NCI-H2081 (cell line): Measurements from ENCODE around the gene HSPA9.
A peak's percentile ranks its signal among the peaks of the same experiment; 100 is the strongest.

Experiments used
- DNase-seq, 2 experiments: peaks; one replicate each; lab custom pipeline; 2025; lab: John Stamatoyannopoulos, UW

HSPA9 gene

DNA sequence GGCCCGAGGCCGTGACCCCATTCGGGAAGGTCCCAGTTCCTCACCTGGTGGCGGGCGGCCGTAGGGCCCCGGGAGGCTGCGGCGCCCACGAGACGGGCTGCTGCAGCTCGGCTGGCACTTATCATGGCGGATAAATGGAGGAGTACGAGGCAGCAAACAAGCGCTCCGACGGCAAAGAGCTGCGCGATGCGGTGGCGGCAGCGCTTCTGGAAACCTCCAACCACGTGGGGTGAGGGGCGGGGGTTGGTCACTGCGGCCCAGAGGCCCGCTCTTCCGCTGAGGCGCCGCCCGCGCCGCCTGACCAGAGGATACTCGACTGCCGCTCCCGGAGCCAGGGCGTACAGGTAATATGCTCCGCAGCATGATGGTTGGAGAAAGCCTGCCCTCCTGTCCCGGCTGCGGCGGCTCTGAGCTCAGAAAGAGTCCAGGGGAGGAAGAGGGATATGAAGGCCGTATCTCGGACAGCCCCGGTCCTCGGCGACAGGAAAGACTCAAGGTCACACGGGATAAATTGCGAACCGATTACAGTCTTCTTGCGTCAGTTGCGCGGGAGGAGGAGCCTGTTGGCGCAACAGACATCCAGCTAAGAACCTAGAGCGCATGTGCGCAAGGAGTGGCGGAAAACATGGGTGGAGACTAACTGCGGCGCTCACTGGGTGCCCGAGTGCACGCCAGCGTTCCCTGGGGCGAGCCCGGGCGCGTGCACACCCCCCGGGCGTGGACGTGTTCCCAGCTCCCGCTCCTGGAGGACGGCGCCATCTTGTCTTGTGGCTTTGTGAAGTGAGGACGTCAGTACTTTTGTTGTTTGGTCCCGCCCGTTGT is at the start of gene HSPA9:
Gene HSPA9 (minus strand): TSS at position 208 of the 822 bp plus-strand sequence. CDS start 83 bp downstream, at position 125.
- DNase-seq: peak; percentile 97 to 98

DNA sequence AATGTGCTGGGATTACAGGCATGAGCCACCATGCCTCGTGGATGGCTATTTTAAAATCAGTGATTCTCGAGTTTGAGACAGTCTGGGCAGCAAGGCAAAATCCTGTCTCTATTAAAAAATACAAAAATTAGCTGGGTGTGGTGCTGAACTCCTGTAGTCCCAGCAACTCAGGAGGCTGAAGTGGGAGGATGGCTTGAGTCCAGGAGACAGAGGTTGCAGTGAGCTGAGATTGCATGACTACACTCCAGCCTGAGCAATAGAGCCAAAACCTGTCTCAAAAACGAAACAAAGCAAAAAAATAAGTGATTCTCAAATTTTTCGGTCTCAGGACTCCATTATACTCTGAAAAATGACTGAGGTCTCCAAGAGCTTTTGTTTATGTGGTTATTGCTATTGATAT is 47.9 kb upstream of the HSPA9 start:
- no peak for DNase-seq

DNA sequence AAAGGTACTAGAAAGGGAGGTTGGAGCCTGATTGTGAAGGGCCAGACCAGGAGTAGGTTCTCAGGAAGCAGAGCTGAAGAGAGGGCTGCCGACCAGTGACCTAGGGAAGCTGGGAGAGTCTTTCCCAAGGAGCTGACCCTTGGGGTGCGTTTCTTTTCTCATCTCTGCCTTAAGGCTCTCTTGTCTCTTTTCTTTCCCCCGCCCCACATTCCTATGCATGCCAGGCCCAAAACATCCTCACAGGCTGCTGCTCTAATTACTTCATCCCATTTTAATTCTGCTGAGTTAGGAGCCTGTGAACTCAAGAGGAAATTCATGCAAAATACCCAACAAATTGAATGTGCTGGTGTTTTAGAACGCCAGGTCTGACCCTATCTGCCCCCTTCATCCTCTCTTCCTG is 46.9 kb upstream of the HSPA9 start:
- DNase-seq: no peak

DNA sequence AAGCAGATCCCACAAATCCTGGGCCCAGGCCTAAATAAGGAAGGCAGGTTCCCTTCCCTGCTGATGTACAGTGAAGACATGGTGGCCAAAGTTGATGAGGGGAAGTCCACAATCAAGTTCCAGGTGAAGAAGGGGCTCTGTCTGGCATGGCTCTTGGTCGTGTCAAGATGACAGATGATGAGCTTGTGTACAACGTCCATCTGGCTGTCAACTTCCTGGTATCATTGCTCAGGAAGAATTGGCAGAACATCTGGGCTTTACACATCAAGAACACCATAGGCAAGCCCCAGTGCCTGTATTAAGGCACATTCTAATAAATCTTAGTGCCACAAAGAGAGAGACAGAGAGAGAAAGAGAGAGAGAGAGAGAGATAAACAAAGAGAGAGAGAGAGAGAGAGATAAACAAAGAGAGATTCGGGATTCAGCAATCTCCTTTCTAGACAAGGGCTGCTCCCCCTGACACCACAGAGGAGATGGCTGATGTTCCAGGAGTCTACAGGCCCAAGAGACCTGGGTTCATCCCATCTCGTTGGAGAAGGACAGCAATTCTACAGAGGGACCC is 45.5 kb upstream of the HSPA9 start:
- DNase-seq: no peak

DNA sequence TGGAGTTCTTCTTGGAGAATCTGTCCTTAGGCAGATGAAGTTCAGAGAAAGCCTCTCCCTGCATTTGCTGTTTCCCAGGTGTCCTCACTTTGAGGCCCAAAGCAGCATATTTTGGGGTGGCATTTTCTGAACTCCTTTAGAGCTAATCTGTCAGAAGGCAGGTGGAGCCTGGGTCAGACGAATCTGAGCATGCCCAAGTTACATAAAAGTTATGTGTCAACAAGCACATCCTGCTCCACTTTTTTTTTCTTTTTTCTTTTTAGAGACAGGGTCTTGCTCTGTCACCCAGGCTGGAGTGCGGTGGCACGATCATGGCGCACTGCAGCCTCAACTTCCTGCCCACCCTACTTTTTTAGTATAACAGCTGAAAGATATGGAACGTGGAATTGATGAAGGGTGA is 41.3 kb upstream of the HSPA9 start:
- no peak for DNase-seq

DNA sequence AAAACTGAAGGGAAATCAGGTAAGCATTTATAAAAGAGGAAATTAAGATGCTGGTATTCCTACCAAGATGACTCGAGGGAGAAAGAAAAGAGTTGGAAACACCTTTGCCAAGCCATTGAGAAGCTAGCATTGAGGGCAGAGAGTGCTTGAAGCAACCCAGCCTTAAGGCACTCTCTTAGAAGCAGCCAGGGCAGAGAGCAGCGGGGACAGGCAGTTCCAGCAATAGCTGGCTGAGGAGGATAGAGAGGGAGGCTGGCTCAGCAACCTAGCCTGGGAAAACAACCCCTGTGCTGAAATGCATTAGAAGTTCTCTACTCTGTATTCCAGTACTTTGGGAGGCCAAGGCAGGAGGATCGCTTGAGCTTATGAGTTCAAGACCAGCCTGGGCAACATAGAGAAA is 40.3 kb upstream of the HSPA9 start:
- no peak for DNase-seq

DNA sequence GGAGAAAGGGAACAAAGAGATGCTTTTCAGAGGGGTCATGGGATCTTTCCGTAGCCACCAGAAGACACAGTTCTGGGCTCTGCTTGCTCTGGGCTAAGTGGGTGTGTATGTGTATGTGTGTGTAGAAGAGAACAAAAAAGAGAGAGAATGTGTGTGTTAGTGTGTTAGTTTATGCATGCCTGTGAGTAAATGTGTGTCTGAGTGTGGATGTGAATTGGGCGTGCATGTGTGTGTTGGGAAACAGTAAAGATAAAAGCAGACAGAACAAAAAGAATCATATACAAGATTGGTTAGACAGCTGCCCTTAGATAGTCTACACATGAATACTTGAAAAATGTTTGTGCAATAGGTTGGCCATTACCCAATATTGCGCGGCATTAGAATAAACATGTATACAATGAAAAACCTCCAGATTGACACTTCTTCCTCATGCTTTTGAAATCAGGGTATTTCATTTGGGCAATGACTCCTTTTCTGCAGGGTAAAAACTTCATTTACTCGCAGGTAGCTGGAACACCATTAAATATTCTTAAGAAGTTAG is 36.5 kb upstream of the HSPA9 start:
- no peak for DNase-seq

DNA sequence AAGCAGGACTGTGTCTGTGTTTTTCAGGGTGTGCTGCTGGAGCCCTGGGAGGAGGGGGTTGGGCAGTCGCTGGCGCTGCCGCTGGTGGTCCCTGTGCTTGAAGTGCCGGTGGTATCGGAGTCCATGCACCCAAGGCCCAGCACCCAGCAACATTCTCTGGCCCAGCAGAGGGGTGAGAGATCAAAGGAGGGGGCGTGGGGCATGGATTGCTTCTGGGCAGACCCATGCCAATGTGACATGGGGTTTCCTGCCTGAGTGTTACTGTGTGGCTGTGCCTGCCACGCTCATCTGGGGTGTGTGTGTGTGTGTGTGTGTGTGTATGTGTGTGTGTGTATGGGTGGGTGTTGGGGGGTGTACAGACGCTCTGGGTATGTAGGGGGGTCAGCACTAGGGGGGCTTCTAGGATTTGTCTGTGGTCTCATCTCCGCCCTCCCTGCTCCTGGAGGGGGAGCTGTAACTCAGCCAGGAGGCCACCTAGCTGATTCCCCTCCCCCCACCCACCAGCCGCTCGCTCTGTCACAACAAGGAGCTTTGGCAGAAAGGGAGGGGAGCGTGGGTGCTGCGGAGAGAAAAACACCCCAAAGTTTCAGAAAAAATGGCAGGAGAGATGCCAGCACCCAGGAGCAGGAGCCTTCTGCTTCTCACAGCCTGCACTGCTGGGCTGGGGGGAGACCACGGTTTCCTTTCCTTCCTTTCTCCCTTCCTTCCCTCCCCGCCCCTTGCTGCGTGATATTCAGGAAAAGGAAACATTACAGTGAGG is 35.9 kb upstream of the HSPA9 start:
- DNase-seq: no peak

DNA sequence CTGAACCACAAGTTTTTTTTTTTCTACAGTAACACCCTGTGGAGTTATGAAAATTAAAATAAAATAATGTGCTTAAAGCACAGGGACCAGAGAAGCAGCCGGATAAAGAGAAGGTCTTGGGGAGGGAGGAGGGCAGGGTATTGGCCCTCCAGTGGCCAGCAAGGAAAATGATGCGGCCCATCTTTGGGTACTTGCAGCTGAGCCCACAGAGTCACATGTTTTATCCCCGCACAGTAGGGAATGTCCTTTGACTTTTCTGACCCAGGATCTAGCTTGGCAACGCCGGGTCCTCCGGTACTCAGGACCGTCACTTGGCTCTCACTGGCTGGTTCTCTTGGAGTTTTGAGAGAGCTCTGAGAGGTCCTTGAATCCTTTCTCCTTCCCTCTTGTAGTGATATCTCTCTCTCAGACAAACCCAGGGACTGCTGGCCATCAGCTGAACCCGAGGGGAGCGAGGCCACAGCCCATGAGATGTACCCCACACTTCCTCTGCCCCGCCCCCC is 35.3 kb upstream of the HSPA9 start:
- no peak for DNase-seq

DNA sequence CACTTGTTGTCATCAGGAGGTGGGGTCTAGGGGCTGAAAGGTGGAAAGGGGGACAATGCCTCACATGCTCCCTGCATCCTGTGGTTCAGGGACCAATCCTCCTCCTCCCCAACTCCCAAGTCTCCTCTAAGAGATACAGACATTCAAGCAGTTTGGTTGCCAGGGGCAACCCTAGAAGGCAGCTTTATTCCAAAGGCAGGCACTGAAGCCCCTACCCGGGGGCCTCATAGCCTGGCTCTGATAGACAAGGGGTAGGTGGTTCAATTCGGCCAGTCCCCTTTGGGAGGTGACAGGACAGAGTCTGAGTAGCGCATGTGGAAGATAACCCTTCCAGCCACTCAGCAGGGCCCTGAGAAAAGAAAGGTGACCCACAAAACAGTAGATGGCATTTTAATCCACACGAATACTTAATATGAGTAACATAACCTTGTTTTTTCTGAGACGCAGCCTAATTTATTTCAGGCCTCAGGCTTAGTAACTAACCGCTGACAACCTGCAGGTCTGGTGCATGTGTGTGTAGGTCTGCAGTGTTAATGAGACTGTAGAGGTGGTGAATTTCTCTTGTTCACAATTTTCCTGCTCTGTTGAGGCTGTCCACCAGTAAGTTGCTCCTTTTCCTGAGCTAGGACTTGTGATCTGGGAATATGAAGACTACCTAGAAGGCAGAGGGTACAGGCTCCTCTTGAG is 31.3 kb upstream of the HSPA9 start:
- no peak for DNase-seq

DNA sequence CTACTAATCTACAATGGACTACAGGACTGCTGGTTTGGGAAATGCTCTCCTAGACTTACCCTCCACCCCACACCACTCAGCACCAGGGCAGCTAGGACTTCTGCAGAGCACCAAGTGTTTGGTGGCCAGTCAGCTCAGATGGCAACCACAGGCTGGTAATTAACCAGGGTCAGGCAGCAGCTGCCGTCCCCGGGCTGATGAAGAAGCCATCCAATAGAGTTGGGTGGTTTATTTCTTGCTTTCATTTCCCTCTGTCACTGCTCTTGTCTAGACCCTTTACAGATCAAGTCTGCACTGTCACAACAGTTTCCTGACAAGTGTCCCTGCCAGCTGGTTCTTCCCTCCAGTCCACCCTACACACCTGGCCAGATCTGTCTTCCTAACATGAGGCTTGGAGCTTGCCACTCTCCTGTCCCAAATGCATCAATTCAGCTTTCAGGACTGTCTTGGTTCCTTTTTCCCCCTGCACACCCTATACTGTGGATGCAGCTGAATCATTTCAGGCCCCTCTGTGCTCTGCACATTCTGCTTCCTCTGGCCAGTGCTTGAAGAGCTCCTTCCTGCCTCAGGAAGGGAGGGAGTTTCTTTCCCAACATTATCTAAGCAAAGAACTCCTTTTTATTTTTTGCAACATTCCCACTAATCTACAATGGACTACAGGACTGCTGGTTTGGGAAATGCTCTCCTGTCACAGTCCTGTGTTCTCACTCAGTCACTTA is 30.2 kb upstream of the HSPA9 start:
- no peak for DNase-seq

DNA sequence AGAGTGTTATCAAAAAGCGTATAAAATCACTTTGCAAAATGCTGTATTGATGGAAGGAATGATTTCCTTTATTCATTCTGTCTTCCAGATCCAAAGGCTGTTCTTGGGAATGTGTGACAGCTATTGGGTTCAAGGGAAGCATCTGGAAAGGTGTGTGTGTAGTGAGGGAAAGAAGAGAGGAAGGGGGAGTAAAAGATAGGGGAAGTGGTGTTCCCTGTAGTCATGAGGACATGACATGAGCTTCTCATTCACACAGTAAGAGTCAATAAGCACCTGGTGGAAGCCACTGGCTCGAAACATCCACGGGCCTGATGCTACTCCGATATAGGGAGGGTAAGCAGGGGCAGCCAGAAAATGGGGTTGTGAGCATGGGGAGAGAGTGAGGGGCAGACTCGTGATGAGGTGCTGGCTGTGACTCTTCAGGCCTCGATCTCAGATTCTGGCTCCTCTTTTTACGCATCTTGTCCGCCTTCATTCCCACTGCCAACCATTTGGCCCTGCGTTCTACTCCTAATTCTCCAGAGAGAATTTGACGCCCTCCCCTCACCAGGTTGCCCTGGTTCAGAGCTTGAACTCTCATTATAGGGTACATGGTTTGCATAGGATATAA is 29.1 kb upstream of the HSPA9 start:
- no peak for DNase-seq

DNA sequence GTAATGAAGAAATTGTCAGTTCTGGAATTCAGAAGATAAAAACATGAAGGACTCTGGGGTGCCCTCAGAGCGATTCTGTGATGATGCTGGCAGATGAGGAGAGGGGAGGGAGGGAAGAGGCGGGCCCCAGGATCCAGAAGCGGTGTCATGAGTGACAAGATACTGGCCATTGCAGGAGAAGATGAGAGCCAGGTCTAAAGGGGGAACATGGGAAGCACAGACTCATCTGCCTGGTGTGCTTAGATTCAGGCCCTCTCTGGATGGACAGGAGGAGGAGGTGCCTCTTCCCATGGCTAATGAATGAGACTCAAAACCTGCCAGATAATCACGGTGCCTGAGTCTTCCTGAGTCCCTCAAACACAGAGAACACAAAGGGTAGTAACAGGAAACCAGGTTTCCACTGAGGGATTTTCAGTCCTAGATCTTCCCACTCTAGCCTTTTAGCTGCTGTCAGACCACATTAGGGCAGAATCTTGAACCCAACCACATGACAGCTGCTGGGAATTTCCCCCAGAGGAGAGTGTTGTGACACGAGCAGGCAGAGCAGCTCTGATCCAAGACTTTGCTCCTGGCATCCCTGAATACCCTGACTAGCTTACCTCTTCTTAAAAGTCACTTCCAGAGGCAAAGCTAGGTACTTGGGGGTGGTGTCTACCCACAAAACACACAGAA is 28.2 kb upstream of the HSPA9 start:
- no peak for DNase-seq

DNA sequence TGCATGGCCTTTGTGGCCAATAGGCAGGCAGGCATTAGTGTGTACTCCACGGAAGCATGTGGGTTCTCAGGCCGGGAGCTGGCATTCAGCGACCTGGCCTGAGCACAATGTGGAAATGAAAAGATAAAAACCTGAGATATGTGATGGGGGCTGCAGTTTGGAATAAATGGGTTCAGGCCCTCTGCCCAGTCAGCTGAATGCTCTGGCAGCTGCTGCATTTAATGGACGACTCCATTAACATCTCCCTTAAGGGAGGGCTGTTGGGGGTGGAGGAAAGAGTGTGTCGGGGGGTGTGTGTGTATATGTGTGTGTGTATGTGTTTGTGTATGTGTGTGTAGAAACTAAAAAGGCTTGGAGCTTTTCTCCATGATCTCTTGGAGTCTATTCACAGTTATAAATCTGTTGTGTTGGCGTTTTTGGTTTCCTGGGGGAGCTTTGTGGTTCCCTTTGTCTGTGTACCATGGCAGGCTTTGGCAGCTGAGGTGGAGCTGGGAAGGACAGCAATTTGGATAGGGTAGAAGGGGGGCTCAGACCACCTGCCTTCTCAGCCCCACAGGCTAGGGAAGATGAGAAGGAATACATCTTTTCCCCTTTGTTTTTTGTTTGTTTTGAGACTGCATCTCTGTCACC is 27.3 kb upstream of the HSPA9 start:
- no peak for DNase-seq

DNA sequence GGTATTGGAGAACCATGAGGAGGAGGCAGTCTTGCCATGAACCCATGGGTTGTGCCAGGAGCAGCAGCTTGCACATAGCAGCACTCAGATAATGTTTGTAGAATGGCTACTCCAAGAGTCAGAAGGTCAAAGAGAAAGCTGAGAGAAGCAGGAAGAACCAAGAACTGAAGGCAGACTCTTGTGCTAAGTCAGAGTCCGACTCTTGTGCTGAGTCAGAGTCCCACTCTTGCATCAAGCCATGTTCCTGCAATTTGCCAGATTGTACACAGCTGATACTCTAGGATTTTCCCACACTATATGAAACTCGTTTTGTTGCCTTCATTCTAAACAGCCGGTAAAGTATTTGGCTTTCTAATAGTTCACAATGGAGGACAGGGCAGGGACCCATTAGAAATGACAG is 26.2 kb upstream of the HSPA9 start:
- DNase-seq: no peak

DNA sequence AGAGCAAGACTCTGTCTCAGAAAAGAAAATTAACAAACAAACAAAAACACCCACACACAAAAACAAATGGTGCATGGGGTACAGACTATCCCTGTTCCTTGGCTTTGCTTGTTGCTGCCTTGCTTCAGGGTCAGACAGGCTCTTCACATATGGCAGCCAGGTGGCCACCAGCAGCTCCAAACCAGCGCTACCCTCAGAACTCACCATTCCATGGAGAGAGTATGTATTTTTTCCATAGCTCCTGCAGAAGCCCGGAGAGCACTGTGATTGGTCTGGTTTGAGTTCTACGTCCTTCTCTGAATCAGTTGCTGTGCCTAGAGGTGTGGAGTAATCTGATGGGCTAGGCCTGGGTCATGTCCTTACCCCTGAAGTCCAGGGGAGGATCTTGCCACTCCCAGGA is 25.2 kb upstream of the HSPA9 start:
- no peak for DNase-seq

DNA sequence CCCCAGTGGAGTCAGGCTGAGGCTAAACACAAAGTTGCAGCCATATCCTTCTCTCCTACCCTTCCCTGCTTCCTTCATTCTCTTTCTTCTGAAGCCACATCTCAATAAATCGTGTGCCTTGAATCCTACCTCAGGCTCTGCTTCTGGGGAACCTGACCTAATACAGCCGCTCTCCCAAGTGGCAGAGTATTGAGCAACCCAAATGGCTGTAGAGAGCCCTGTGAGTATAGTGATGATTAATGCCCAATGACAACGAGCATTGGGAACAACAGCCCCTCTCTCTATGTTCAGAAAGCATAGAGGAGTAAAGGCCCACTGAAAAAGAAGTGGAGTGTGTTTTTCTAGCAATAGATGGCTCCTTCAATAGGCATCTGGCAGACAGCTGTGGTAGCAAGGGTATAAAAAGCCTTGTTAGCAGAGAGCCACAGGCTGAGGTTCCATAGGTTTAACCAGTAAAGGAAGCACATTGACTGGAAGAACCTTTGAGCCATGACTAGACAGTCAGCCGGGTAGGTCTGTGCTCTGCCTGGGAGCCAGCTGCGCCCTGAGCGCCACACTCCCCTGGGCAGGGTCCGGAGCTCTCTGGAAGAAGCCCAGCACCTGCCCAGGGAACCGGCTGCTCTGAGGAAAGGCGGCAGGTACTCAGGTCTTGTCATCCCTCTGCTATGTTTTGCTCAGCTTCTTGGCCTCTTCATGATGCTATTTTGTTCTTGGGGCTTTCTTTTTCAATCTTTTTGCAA is 22.6 kb upstream of the HSPA9 start:
- no peak for DNase-seq

DNA sequence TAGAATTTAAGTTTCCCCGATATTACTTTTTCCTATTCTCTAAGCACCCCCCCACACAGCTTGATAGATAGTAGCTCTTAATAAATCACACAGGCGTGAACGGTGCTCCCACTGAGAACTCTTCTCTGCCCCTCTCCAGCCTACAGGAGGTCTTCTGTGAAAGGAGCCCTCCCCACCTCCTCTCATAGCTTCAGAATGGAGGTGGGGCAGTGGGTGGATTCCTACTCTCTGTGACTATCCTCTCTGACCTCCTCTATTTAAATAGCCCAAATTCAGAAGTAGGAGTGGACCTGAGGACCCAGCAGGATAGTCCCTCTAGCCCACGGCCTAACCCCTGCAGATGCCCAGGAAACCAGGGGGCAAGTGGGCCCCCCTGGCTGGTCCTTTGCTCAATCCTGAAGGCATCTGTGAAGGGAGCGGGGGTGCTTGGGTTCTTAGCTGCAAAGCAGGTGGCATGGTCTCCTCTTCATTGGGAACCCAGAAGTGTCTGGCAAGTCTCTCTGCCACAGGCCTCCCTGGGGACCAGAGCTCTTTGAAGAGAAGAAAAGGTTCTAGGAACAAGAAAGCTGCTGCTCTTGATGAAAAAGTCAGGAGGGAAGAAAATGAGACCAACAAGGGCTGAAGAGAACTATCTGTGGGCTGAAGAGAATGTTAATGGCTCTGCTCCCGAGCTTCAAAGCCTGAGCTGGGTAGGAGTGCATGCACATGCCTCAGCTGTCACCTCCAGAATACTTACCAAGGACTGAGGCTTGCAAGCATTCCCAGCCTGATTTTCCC is 21.1 kb upstream of the HSPA9 start:
- no peak for DNase-seq
